ENCODE data around the gene MRC2.

- TF ChIP-seq CTCF (IDR thresholded peaks at IDR 0.05; ENCODE audit: insufficient read depth, low read length) = no peak
- TF ChIP-seq GABPA (IDR thresholded peaks at IDR 0.05; ENCODE audit: low read depth) = no peak
These were observed 10.2 kb upstream of the MRC2 start for GRCh38 chr17:62616993-62617893.

Measured in HL-60 (cell line).